HEK293 (cell line): ENCODE results near the gene VAMP8.

Source experiments
- BCL11A ChIP-seq: fragments of 450-650 bp; formaldehyde crosslinking; IDR thresholded peaks from 2 replicates; pipeline ENCODE4 v1.5.1; 2016; ENCODE audit warnings: low read depth, missing biosample characterization, missing genetic modification characterization
- KLF16 ChIP-seq: fragments of 450-650 bp; formaldehyde crosslinking; IDR thresholded peaks from 2 replicates; pipeline ENCODE4 v1.5.1; 2017; ENCODE audit warnings: missing biosample characterization, missing genetic modification characterization
- KLF9 ChIP-seq: fragments of 450-650 bp; formaldehyde crosslinking; IDR thresholded peaks from 2 replicates; pipeline ENCODE4 v1.5.1; 2016; ENCODE audit warnings: missing biosample characterization, missing genetic modification characterization, low read depth
- MZF1 ChIP-seq: fragments of 450-650 bp; formaldehyde crosslinking; IDR thresholded peaks from 2 replicates; pipeline ENCODE4 v1.5.1; 2017; ENCODE audit warnings: missing biosample characterization, missing genetic modification characterization, borderline replicate concordance
- RBAK ChIP-seq: fragments of 450-650 bp; formaldehyde crosslinking; IDR thresholded peaks from 2 replicates; pipeline ENCODE4 v1.5.1; 2016; ENCODE audit warnings: missing biosample characterization, missing genetic modification characterization
- YY1 ChIP-seq: fragments of 450-650 bp; formaldehyde crosslinking; IDR thresholded peaks from 2 replicates; pipeline ENCODE4 v1.5.1; 2018; ENCODE audit warnings: missing biosample characterization, missing genetic modification characterization
- YY2 ChIP-seq: fragments of 450-650 bp; formaldehyde crosslinking; IDR thresholded peaks from 2 replicates; pipeline ENCODE4 v1.5.1; 2016; ENCODE audit warnings: missing biosample characterization, missing genetic modification characterization
- ZBTB48 ChIP-seq: fragments of 450-650 bp; formaldehyde crosslinking; IDR thresholded peaks from 2 replicates; pipeline ENCODE4 v1.5.1; 2016; ENCODE audit warnings: missing biosample characterization, missing genetic modification characterization
- ZNF138 ChIP-seq: fragments of 450-650 bp; formaldehyde crosslinking; IDR thresholded peaks from 2 replicates; pipeline ENCODE4 v1.5.1; 2016; ENCODE audit warnings: missing biosample characterization, missing genetic modification characterization, borderline replicate concordance
- ZNF16 ChIP-seq: fragments of 450-650 bp; formaldehyde crosslinking; IDR thresholded peaks from 2 replicates; pipeline ENCODE4 v1.5.1; 2016; ENCODE audit warnings: low read depth, missing biosample characterization, missing genetic modification characterization
- ZNF26 ChIP-seq: fragments of 450-650 bp; formaldehyde crosslinking; IDR thresholded peaks from 2 replicates; pipeline ENCODE4 v1.5.1; 2016; ENCODE audit warnings: missing biosample characterization, missing genetic modification characterization
- ZNF362 ChIP-seq: fragments of 450-650 bp; formaldehyde crosslinking; IDR thresholded peaks from 2 replicates; pipeline ENCODE4 v1.5.1; 2016; ENCODE audit warnings: missing biosample characterization, missing genetic modification characterization
- ZNF423 ChIP-seq: fragments of 450-650 bp; formaldehyde crosslinking; IDR thresholded peaks from 2 replicates; pipeline ENCODE4 v1.5.1; 2016; ENCODE audit warnings: missing biosample characterization, missing genetic modification characterization
- ZNF488 ChIP-seq: fragments of 450-650 bp; formaldehyde crosslinking; IDR thresholded peaks from 2 replicates; pipeline ENCODE4 v1.5.1; 2016; ENCODE audit warnings: missing biosample characterization, missing genetic modification characterization
- ZNF555 ChIP-seq: fragments of 450-650 bp; formaldehyde crosslinking; conservative IDR thresholded peaks from 2 replicates; pipeline ENCODE4 v1.5.1; 2017; ENCODE audit warnings: missing biosample characterization, mild to moderate bottlenecking, missing genetic modification characterization, inconsistent platforms
- ZNF629 ChIP-seq: fragments of 450-650 bp; formaldehyde crosslinking; IDR thresholded peaks from 2 replicates; pipeline ENCODE4 v1.5.1; 2017; ENCODE audit warnings: missing biosample characterization, missing genetic modification characterization
- ZNF654 ChIP-seq: fragments of 450-650 bp; formaldehyde crosslinking; IDR thresholded peaks from 2 replicates; pipeline ENCODE4 v1.5.1; 2016; ENCODE audit warnings: low read depth, missing biosample characterization, missing genetic modification characterization
- ZNF660 ChIP-seq: fragments of 450-650 bp; IDR thresholded peaks from 2 replicates; pipeline ENCODE4 v1.5.1; 2018; ENCODE audit warnings: missing biosample characterization, mild to moderate bottlenecking, missing genetic modification characterization
- ZNF664 ChIP-seq: fragments of 450-650 bp; formaldehyde crosslinking; IDR thresholded peaks from 2 replicates; pipeline ENCODE4 v1.5.1; 2016; ENCODE audit warnings: missing biosample characterization, missing genetic modification characterization
- ZNF837 ChIP-seq: fragments of 450-650 bp; formaldehyde crosslinking; IDR thresholded peaks from 2 replicates; pipeline ENCODE4 v1.5.1; 2016; ENCODE audit warnings: missing biosample characterization, missing genetic modification characterization
- ZSCAN16 ChIP-seq: fragments of 450-650 bp; formaldehyde crosslinking; IDR thresholded peaks from 2 replicates; pipeline ENCODE4 v1.5.1; 2016; ENCODE audit warnings: missing biosample characterization, missing genetic modification characterization
- ZSCAN5A ChIP-seq: fragments of 450-650 bp; formaldehyde crosslinking; IDR thresholded peaks from 2 replicates; pipeline ENCODE4 v1.5.1; 2016; ENCODE audit warnings: missing biosample characterization, missing genetic modification characterization
- TF ChIP-seq, protein P1 (sequence below): fragments of 450-650 bp; formaldehyde crosslinking; IDR thresholded peaks from 2 replicates; pipeline ENCODE4 v1.5.1; 2016; ENCODE audit warnings: missing biosample characterization, missing genetic modification characterization
- TF ChIP-seq, protein P2 (sequence below): fragments of 450-650 bp; formaldehyde crosslinking; IDR thresholded peaks from 2 replicates; pipeline ENCODE4 v1.5.1; 2016; ENCODE audit warnings: missing biosample characterization, missing genetic modification characterization, low read depth

VAMP8 gene

GRCh38 chr2:85561280-85562212 is 15.8 kb upstream of the VAMP8 start, which contains the start of gene GGCX (continued):
- TF ChIP-seq ZNF362 (tag by site-specific recombination): peak; percentile 98
- no peak for TF ChIP-seq ZNF26 (tag by site-specific recombination)
- no peak for TF ChIP-seq ZNF664 (tag by site-specific recombination)
- no peak for TF ChIP-seq KLF9 (tag by site-specific recombination)
- peak; percentile 100 for TF ChIP-seq ZBTB48
- TF ChIP-seq YY2 (tag by site-specific recombination): 0 out of 2 replicates have a peak, but pooled peaks have one; percentile 19
- no peak for TF ChIP-seq ZNF138 (tag by site-specific recombination)
- no peak for TF ChIP-seq ZNF837 (tag by site-specific recombination)
- no peak for TF ChIP-seq ZNF654 (tag by site-specific recombination)
- no peak for TF ChIP-seq ZNF423 (tag by site-specific recombination)
- TF ChIP-seq ZSCAN16 (tag by site-specific recombination): no peak
- no peak; the same call in 1 of the 2 replicates for TF ChIP-seq KLF16 (tag by site-specific recombination)
- TF ChIP-seq YY1: 0 out of 2 replicates have a peak, but pooled peaks have one; percentile 22
- TF ChIP-seq ZSCAN5A (tag by site-specific recombination): no peak
- no peak for TF ChIP-seq BCL11A (tag by site-specific recombination)
- TF ChIP-seq ZNF660 (tag by site-specific recombination): no peak
- TF ChIP-seq ZNF555 (tag by site-specific recombination): no peak
- TF ChIP-seq ZNF488 (tag by site-specific recombination): no peak
- TF ChIP-seq RBAK (tag by site-specific recombination): no peak
- 0 out of 2 replicates have a peak, but pooled peaks have one; percentile 44 for TF ChIP-seq ZNF629 (tag by site-specific recombination)
- TF ChIP-seq ZNF16 (tag by site-specific recombination): no peak
- TF ChIP-seq, protein P1, sequence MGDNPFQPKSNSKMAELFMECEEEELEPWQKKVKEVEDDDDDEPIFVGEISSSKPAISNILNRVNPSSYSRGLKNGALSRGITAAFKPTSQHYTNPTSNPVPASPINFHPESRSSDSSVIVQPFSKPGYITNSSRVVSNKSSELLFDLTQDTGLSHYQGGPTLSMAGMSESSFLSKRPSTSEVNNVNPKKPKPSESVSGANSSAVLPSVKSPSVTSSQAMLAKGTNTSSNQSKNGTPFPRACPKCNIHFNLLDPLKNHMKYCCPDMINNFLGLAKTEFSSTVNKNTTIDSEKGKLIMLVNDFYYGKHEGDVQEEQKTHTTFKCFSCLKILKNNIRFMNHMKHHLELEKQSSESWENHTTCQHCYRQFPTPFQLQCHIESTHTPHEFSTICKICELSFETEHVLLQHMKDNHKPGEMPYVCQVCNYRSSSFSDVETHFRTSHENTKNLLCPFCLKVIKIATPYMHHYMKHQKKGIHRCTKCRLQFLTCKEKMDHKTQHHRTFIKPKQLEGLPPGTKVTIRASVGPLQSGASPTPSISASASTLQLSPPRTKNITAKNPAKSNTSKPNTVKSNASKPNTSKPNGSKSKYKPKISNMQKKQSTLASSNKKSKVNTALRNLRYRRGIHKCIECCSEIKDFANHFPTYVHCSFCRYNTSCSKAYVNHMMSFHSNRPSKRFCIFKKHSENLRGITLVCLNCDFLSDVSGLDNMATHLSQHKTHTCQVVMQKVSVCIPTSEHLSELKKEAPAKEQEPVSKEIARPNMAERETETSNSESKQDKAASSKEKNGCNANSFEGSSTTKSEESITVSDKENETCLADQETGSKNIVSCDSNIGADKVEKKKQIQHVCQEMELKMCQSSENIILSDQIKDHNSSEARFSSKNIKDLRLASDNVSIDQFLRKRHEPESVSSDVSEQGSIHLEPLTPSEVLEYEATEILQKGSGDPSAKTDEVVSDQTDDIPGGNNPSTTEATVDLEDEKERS (tag by site-specific recombination): no peak
- TF ChIP-seq, protein P2, sequence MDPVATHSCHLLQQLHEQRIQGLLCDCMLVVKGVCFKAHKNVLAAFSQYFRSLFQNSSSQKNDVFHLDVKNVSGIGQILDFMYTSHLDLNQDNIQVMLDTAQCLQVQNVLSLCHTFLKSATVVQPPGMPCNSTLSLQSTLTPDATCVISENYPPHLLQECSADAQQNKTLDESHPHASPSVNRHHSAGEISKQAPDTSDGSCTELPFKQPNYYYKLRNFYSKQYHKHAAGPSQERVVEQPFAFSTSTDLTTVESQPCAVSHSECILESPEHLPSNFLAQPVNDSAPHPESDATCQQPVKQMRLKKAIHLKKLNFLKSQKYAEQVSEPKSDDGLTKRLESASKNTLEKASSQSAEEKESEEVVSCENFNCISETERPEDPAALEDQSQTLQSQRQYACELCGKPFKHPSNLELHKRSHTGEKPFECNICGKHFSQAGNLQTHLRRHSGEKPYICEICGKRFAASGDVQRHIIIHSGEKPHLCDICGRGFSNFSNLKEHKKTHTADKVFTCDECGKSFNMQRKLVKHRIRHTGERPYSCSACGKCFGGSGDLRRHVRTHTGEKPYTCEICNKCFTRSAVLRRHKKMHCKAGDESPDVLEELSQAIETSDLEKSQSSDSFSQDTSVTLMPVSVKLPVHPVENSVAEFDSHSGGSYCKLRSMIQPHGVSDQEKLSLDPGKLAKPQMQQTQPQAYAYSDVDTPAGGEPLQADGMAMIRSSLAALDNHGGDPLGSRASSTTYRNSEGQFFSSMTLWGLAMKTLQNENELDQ (tag by site-specific recombination): no peak
- TF ChIP-seq MZF1 (tag by site-specific recombination): no peak
